GM19328 (cell line): Measurements from ENCODE around the gene FNDC7.
A peak's percentile ranks its signal among the peaks of the same experiment; 100 is the strongest.
"Not testable (repeated sequence)": the region's sequence is repeated elsewhere in the genome, so short reads cannot be mapped to it uniquely, and the experiment has no call there.

Experiments
- ATAC-seq: cut with Tn5 transposase; IDR thresholded peaks from one replicate; pipeline ENCODE4 v1.9.1; 2021; ENCODE audit warnings: mild to moderate bottlenecking, moderate library complexity; ENCODE audit not compliant: unreplicated experiment

The FNDC7 gene, protein sequence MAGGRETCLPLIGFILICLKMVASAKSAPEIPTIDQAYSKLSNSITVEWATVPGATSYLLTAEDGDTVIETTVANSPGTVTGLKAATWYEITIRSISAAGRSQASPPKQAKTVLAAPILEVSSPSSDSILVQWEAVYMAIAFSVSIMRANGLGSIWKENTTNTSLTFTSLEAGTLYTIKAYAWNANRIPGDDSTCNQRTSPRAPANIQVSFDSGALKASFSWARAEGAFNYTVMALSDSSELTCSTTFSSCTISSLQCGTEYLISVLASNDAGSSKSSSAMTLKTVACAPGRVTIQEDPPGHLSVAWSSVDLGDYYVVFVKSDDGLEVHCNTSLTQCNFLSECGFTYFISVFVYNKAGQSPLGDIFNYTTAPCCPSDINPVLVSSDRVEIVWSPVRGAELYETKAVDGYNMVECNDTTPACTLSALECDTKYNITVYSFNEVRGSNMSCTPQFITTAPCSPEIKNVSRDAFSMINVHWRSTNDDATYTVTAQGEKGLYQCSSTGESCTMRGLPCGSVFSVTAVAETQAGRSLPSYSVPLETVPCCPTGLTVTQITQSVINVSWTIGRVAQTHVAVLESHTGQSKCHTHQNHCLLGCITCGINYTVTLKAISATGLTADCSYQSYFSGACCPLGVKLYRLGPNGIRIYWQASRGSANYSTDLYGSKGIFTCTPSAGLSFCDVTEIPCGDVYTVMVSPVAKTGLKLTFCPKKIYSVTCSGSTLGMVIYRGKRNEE

DNA sequence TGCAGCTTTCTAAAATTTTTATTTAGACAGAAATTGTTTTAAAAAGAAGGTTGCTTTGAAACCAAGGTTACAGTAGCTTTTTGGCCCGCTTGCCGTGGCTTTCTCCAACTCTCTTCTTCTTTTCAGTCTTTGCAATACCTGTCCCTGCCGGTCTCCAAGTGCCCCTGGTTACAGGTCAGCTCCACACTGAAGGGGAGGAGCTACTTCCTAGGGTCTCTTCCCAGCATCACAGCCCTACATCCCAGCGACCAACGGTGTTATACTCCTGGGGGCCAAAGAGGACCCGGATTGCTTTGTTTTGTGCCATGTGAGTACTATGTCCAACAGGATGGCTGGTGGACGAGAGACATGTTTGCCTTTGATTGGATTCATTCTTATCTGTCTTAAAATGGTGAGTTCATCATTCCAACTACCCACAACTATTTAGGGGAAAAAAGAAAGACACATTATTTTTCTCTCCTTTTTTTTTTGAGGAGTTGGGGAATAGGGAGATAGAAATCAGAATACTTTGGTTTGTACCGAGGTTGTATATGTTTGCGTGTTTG is at the start of gene FNDC7:
FNDC7 (plus strand) TSS at position 303 of the 545 bp plus-strand sequence; CDS start at position 329, 26 bp downstream.
- no peak for ATAC-seq

DNA sequence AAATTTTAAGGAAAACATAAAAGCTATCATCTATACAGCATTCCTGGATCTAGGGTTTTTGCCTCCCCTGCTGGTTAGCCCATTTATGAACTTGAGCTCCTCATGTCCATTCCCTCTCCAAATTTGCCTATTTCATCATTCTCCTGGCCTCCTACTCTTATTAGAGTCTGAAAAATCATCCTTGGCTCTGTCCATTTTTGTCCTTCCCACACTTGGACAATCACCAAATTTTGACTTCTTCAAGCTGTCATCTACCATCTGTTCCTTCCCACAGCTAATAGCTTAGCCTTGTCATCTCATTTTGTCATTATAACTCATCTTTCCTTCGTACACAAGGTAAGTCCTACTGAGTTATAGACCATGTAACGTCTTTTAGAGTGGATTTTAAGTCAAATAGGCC is 49.6 kb upstream of the FNDC7 start:
- no peak for ATAC-seq

DNA sequence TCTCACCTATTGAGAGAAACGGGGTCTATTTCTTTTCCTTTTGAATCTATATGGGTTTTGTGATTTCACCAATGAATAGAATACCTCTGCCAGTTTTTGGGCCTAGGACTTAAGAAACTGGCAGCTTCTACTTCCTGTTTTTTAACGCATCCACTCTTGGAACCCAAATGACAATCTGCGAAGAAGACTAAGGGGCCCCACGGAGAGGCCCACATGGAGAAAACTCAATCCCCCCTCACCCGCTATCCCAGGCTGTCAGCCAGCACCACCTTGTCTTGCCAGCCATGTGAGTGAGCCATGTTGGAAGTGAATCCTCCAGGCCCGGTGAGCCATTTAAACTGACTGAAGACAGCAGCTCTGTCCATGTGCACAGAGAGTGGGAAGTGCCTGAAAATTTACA is 48.2 kb upstream of the FNDC7 start:
- no peak for ATAC-seq

DNA sequence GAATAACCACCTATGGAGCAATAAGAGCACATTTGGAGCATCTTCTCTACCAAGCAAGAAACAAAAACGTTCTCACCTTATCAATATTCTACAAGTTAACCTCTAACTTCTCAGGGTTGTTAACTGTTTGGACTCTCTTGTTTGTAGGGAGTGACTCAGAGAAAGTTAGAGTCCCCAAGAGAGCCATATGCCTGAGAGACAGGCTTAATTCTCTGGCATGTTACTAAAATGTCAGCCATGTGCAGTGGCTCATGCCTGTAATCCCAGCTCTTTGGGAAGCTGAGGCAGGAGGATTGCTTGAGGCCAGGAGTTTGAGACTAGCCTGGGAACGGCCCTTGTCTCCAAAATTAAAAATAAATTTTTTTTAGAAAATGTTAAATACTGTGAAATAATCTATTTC is 47.6 kb upstream of the FNDC7 start:
- ATAC-seq = no peak

DNA sequence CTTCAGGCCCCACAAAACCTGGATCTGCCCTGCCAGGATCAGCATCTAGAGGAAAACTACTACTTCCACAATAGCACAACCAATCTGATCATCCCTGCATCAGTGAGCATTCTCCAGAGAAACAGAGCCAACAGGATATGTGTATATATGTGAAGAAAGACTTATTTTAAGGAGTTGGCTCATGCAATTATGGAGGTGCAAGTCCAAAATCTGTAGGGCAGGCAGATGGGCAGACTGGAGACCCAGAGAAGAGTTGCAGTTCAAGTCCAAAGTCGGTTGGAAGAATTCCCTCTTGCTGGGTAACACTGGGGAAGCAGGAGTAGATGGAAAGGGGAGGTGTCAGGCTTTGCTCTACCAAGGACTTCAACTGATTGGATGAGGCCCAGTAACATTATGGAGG is 46.9 kb upstream of the FNDC7 start:
- ATAC-seq = no peak

DNA sequence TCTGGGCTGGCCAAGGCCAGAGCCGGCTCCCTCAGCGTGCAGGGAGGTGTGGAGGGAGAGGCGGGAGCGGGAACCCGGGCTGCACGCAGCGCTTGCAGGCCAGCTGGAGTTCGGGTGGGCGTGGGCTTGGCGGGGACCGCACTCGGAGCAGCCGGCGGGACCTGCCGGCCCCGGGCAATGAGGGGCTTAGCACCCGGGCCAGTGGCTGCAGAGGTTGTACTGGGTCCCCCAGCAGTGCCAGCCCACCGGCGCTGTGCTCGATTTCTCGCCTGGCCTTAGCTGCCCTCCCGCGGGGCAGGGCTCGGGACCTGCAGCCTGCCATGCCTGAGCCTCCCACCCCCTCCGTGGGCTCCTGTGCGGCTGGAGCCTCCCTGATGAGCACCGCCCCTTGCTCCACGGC is 45.3 kb upstream of the FNDC7 start:
- not testable (repeated sequence) for ATAC-seq

DNA sequence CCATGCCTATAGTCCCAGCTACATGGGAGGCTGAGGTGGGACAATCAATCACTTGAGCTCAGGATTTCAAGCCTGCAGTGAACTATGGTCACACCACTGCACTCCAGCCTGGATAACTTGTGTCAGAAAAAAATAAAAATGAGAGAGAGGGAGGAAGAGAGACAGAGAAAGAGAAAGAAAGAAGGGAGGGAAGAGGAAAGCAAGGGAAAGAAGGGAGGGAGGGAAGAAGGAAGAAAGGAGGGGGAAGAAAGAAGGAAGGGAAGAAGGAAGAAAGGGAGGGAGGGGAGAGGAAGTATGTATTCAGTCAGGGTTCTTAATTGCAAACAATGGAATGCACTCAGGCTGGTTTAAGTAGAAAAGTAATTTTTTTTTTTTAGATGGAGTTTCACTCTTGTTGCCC is 43.9 kb upstream of the FNDC7 start:
- no peak for ATAC-seq

DNA sequence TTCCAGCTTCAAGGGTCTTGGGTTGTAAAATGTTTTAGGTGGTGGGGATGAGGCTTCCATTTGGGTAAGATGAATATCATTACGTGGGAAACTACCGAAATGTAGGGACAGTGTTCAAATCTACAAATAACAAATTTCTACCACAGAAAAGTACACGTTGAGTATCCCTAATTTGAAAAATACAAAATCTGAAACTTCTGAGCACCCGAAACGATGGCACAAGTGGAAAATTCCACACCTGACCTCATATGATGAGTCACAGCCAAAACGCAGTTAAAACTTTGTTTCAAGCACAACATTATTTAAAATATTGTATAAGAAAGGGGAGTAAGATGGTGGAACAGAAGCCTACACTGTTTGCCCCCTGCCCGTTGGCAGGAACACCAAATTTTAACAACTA is 43.0 kb upstream of the FNDC7 start:
- ATAC-seq = no peak

DNA sequence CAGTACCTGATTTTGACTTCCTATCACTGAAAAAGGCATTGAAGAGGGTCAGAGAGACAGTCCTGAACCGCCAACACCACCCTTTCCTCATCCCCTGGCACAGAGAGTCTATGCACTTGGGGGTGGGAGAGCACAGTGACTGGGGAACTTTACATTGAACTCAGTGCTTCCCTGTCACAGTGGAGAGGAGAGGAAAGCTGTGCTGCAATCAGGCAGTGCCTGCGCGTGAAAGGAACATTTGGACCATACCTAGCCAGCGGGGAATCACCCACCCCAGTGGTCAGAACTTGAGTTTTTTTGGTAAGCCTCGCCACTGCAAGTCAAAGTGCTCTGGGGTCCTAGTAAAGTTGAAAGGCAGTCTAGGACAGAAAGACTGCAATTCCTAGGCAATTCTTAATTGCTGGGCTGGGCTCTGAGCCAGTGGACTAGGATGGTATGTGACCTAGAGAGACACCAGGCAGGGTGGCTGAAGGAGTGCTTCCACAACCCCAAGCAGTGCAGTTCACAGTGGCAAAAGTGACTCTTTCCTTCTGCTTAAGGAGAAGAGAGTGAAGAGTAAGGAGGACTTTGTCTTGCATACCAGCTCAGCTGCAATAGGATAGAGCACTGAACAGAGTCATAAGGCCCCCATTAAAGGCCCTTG is 42.5 kb upstream of the FNDC7 start:
- ATAC-seq = no peak

DNA sequence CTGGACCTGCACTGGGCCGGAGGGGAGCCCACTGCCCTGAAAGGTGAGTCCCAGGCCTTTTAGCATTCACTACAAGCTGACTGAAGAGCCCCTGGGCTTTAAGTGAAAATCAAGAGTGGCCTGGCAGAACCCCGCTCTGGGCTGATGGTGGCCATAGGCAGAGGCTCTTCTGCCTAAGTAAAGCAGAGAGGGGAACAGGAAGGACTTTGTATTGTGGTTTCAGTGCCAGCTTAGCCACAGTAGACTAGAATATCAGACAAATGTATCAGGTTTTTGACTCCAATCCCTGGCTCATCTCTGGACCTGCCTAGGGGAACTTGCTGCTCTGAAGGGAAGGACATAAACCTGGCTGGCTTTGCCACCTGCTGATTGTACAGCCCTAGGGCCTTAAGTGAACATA is 41.6 kb upstream of the FNDC7 start:
- no peak for ATAC-seq

DNA sequence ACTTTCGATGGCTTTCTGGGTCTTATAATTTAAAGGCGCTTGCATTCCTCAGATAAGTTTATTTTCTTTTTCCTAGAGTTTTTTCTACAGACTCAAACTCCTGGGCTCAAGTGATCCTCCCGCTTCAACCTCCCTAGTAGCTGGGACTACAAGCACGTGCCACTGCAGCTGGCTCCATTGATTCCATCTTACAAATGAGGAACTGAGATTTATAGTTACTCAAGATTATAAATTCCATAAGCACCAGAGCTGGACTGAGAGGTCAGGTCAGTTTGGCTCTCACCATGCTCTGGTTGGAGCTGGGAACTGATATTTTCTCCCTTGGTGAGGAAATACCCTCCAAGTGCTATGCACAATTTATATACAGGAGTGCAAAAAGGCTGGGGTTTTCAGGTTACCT is 34.0 kb upstream of the FNDC7 start:
- ATAC-seq = no peak

DNA sequence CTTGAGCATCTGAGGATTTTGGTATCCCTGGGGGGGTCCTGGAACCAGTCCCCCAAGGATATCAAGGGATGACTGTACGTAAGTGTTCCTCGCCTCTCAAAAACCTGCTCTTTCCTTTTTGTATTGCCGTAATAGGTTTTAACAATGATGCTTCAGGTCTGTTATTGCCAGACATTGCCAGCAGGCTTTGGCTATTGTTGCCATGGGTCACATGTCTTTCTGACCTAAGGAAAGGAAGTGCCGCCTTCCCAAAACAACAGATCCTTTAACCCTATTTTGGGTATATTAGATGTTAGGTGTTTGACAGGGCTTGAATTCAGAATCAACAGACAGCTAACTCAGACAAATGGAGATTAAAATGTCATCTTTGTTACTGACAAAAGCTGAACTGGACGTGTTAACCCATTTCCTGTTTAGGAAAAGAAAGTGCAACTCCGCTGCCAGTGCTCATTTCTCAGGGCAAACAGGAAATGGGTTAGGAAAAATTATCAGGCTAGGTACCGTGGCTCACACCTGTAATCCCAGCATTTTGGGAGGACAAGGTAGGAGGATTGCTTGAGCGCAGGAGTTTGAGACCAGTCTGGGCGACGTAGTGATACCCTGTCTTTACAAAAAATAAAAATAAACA is 33.0 kb upstream of the FNDC7 start:
- ATAC-seq = no peak

DNA sequence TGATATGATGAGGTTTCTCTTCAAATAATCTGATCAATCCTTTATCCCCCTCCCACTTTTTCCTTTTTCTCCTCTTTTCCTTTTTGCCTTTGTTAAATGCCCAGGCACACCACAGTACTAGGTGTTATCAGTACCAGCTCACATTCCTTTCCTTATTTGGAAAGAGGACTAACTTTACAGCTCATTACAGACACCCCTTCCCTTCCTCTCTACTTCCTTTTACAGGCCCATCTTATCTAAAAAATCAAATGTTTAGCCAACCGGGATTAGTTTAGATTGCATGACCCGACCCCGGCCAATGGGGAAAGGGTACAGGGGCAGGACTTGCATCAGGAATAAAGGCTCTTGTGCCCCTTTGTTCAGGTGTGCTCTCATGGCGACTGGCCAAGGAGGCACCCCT is 31.0 kb upstream of the FNDC7 start:
- not testable (repeated sequence) for ATAC-seq

DNA sequence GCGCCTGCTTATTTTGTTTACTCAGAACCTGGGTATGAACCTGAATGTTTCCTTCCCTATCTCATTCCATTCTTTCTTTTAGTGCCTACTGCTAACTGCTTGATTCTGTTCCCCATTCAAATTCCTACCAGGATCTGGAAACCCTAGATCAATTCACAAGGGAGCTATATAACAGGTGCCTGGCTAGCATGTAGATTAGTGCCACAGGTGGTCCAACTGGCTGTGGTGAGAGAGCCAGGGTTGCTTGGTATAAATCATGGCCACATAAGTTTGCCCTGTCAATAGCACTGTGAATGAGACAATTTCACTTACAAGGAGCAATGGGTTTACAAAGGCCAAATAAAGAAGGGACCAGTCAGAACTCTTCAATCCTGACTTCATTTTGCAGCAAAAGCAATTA is 27.2 kb upstream of the FNDC7 start:
- ATAC-seq = no peak

DNA sequence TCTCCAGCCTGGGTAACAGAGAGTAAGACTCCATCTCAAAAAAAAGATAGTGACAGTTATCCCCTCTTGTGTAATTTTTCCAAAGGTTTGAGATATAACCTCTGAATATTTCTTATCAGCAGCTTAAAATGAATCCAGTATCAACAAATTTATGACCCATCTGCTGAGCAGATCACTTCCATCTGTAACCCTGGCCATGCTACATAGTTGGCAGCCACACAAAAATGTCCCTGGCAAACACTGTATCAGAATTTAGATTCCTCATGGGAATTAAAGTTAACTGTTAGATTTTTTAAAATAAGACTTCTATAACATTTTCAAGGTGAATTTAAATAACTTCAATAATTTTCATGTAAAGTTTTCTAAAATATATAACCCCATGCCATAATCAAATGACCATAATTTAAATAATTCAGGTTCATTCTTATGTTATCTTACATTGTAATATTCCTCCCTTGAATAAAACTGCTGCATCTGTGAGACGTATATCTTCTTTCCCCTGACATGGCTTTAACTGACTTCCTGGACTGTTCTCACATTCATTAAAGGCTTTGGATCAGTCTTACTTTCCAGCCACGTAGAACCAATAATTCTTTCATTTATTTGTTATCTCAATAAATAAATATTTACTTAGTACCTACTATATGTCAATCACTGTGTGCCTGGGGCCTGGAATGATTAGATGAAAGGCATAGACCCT is 25.9 kb upstream of the FNDC7 start:
- no peak for ATAC-seq

DNA sequence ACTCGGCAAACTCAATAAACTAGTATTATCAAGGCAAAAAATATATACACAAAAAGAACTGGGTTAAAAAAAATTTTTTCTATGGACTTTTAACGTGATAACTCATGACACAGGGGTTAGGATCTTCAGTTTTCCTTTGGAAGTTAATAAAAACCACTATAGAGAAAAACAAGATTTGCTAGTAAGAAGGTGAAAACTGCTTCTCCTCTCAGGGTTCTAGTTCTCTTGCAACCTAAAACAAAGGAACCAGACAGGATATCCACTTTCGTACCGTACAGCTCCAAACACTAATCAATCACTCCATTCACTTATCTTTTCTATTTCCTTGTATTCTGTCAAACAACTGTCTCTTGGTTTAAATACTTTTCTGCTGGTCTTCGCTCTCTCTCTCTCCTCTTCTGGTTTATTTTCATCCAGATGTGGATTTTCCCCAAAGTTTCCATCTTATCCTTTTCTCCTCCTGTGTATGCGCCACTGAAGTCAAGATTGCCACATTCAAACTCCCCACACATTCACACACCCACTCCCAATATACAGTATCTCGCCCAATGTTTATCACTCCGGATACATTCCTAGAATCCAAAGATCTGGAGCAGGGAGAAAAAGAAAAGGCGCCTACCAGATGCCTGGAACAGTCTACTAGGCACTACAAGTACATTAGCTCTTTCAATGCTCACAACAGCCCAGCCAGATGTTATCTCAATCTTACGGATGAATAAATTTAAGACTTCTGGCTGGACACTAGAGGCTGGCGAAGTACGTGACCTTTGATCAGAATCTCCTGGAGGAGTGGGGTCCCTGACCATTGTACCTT is 21.4 kb upstream of the FNDC7 start:
- ATAC-seq = peak; percentile 2

DNA sequence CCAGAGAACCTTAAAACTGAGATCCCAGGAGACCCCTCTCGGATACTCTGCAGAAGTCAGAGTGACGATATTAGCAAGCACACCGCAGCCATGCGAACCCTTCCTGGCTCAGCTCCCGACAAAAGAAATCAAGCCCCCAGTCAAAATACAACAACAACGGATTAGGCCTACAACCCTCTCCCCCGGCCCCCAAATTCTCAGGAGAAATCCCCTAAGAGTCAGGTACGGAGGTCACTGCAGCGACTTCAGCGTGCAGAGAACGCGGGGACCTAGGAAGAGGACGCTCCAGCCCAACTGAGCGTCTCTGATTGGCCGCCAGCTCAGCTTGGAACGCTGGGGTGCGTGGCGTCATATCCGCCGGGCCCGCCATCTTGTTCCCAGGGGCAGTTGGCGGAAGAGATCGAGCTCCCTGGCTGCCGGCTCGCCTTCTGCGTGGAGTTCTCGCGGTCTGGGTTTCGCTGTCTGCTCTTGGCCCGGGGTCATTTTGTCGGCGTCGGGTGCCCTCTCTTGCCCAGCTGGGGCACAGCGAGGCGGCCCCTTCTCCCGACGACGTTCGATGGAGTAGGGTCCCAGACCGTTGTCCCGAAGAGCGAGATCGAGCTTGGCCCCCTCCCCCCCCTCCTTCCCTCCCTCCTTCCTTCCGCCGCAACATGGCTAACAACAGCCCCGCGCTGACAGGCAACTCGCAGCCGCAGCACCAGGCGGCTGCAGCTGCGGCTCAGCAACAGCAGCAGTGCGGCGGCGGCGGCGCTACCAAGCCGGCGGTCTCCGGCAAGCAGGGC is 20.6 kb upstream of the FNDC7 start, which contains the start of gene PRPF38B:
PRPF38B (plus strand) TSS at position 369 of the 782 bp plus-strand sequence; CDS start at position 651, 282 bp downstream.
- ATAC-seq = peak; percentile 87

DNA sequence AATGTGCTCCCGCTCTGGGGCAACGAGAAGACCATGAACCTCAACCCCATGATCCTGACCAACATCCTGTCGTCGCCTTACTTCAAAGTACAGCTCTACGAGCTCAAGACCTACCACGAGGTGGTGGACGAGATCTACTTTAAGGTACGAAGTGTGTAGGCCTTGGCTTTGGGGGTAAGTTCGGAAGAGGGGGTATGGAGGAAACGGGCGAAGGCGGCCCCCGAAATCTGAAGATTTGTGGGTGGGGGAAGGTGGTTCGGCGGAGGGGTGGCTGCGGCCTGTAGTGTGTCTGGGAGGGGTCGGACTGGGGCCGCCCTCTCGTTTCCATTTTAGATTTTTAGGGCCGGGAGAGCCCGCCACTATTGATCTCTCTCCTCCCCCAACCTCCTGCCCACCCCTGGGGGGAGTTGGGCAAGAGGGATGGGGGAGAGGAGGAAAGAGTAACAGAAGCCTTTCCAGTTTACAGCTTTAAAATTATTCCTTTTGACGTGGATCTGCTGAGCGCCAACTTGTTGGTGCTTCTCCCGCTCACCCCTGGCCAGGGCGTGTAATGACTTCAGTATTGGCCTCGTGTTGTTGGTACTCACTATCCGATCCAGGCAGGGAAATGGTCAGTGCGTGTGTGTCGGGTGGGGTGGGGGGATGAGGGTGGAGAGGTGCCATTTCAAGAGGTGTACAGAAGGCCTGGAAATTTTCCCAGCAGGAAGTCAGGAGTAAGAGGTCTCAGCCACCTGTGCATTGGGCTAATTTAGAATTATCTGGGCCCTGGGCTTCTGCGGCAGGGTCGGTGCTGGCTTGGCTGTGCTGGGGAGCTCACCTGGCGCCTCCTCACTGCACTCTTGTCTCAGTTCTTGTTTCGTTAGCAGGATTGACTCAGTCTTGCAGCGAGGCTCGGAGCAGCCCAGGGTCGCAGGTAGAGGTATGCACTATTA is 19.7 kb upstream of the FNDC7 start:
- peak; percentile 53 for ATAC-seq
